Fibroblast of skin of scalp (primary cell): ENCODE data around the gene FAM89A. TPM values are rescaled to one million over a fixed set of nuclear protein-coding genes. Genes with fewer than 3 reads are reported as not detected.

ENCODE experiments used
- DNase-seq: peaks from one replicate; pipeline ENCODE4 v3.0.0-alpha.2; 2013
- polyA plus RNA-seq, 2 experiments: library from polyadenylated mRNA; unstranded; fragments of 120-200 nt; gene quantifications; one replicate each; pipeline ENCODE4 v1.2.1, GENCODE V29; 2013; ENCODE audit not compliant: insufficient read length in 2 of 2

The FAM89A gene
- 16.7 TPM for polyA plus RNA-seq (2013, experiment 1 of 2; ENCODE audit: insufficient read length)
- polyA plus RNA-seq (2013, experiment 2 of 2; ENCODE audit: insufficient read length), result 16.8 TPM

- peak; percentile 59 for DNase-seq
Observed at GRCh38 chr1:231040019-231040799, at the start of gene FAM89A. FAM89A (minus strand) TSS chr1:231040254; CDS start chr1:231040211, 43 bp downstream.

GRCh38 chr1:231084353-231084752 lies 44.3 kb upstream of the FAM89A start:
- no peak for DNase-seq

- no peak for DNase-seq
Observed at GRCh38 chr1:231079163-231079562, 39.1 kb upstream of the FAM89A start.

GRCh38 chr1:231078250-231078649 lies 38.2 kb upstream of the FAM89A start:
- no peak for DNase-seq

- DNase-seq, result no peak
Observed at GRCh38 chr1:231076802-231077201, 36.7 kb upstream of the FAM89A start.

GRCh38 chr1:231075497-231075896 lies 35.4 kb upstream of the FAM89A start:
- no peak for DNase-seq

GRCh38 chr1:231075020-231075419 lies 35.0 kb upstream of the FAM89A start:
- DNase-seq, result no peak

GRCh38 chr1:231074046-231074445 lies 34.0 kb upstream of the FAM89A start:
- DNase-seq, result no peak

- no peak for DNase-seq
Observed at GRCh38 chr1:231073331-231073730, 33.3 kb upstream of the FAM89A start.

GRCh38 chr1:231072502-231073094 lies 32.5 kb upstream of the FAM89A start:
- DNase-seq, result no peak

GRCh38 chr1:231072041-231072440 lies 32.0 kb upstream of the FAM89A start:
- no peak for DNase-seq

GRCh38 chr1:231070758-231071444 lies 30.8 kb upstream of the FAM89A start:
- no peak for DNase-seq

- no peak for DNase-seq
Observed at GRCh38 chr1:231069333-231069732, 29.3 kb upstream of the FAM89A start.

- no peak for DNase-seq
Observed at GRCh38 chr1:231068762-231069161, 28.7 kb upstream of the FAM89A start.

GRCh38 chr1:231065510-231066241 lies 25.6 kb upstream of the FAM89A start:
- DNase-seq, result no peak

- no peak for DNase-seq
Observed at GRCh38 chr1:231064418-231064817, 24.4 kb upstream of the FAM89A start.

GRCh38 chr1:231063331-231063730 lies 23.3 kb upstream of the FAM89A start:
- no peak for DNase-seq

- DNase-seq, result peak; percentile 85
Observed at GRCh38 chr1:231062500-231063270, 22.6 kb upstream of the FAM89A start.

- DNase-seq, result peak; percentile 25
Observed at GRCh38 chr1:231059566-231060193, 19.6 kb upstream of the FAM89A start.

- DNase-seq, result no peak
Observed at GRCh38 chr1:231058416-231059109, 18.5 kb upstream of the FAM89A start.

GRCh38 chr1:231057410-231057809 lies 17.4 kb upstream of the FAM89A start:
- no peak for DNase-seq
